GDM1 (cell line): Measurements from ENCODE around the gene KAZN.

Source experiments
- DNase-seq: peaks from one replicate; lab custom pipeline; 2025; lab: John Stamatoyannopoulos, UW

KAZN gene

GRCh38 chr1:14773396-14774025 lies 175.0 kb downstream of the KAZN start:
- no peak for DNase-seq

- no peak for DNase-seq
Measured at GRCh38 chr1:14774225-14774624, 175.7 kb downstream of the KAZN start.

- no peak for DNase-seq
Measured at GRCh38 chr1:14774988-14775387, 176.5 kb downstream of the KAZN start.

GRCh38 chr1:14775434-14775833 lies 176.9 kb downstream of the KAZN start:
- DNase-seq: no peak

GRCh38 chr1:14777516-14778506 lies 179.3 kb downstream of the KAZN start:
- DNase-seq: peak; percentile 82

- no peak for DNase-seq
Measured at GRCh38 chr1:14778541-14778897, 180.0 kb downstream of the KAZN start.

- peak; percentile 21 for DNase-seq
Measured at GRCh38 chr1:14778898-14779865, 180.7 kb downstream of the KAZN start.

- no peak for DNase-seq
Measured at GRCh38 chr1:14780271-14780670, 181.8 kb downstream of the KAZN start.

GRCh38 chr1:14781811-14782210 lies 183.3 kb downstream of the KAZN start:
- DNase-seq: no peak

GRCh38 chr1:14782741-14783591 lies 184.5 kb downstream of the KAZN start:
- no peak for DNase-seq

GRCh38 chr1:14783592-14783886 lies 185.1 kb downstream of the KAZN start:
- DNase-seq: no peak

- no peak for DNase-seq
Measured at GRCh38 chr1:14784790-14785773, 186.6 kb downstream of the KAZN start.

GRCh38 chr1:14786109-14786675 lies 187.7 kb downstream of the KAZN start:
- DNase-seq: no peak

GRCh38 chr1:14786681-14787080 lies 188.2 kb downstream of the KAZN start:
- no peak for DNase-seq

- DNase-seq: no peak
Measured at GRCh38 chr1:14787604-14788003, 189.1 kb downstream of the KAZN start.

GRCh38 chr1:14788080-14788479 lies 189.6 kb downstream of the KAZN start:
- no peak for DNase-seq

GRCh38 chr1:14790982-14791381 lies 192.5 kb downstream of the KAZN start:
- no peak for DNase-seq

GRCh38 chr1:14791654-14792053 lies 193.2 kb downstream of the KAZN start:
- no peak for DNase-seq

GRCh38 chr1:14794136-14794768 lies 195.8 kb downstream of the KAZN start:
- DNase-seq: no peak
